CD14-positive monocyte (primary cell): ENCODE data around the gene RPS6KA3. TPM values are rescaled to one million over a fixed set of nuclear protein-coding genes. Genes with fewer than 3 reads are reported as not detected.
A peak's percentile ranks its signal among the peaks of the same experiment; 100 is the strongest.

Experiments used
- DNase-seq, 3 donors: peaks; one replicate each; pipeline ENCODE4 v3.0.0-alpha.2; 2011 to 2022
- H2AFZ ChIP-seq: 2 replicates; pipeline ENCODE4 v1.6.0; 2012; ENCODE audit warnings: mild to moderate bottlenecking, low read depth, low read length, inconsistent platforms; ENCODE audit not compliant: insufficient read depth, poor library complexity, severe bottlenecking
- H3K27ac ChIP-seq, 2 donors: 1 replicate in 1 of 2; 2 replicates in 1 of 2; pipeline ENCODE4 v1.5.1; 2012 to 2013; ENCODE audit warnings: low read length in 2 of 2, control low read depth in 1 of 2, inconsistent platforms in 1 of 2, low read depth in 1 of 2, mild to moderate bottlenecking in 1 of 2
- H3K27me3 ChIP-seq, 2 donors: one replicate each; pipeline versions ENCODE4 v1.6.0 to v1.6.1; 2011 to 2013; ENCODE audit warnings: low read length in 2 of 2; ENCODE audit not compliant: control insufficient read depth in 2 of 2, insufficient read depth in 2 of 2
- H3K36me3 ChIP-seq, 2 donors: replicated peaks in 1 of 2; 1 replicate in 1 of 2; 2 replicates in 1 of 2; pipeline versions ENCODE4 v1.5.1 to v1.6.1; 2012 to 2013; ENCODE audit warnings: low read length in 2 of 2, control low read depth in 1 of 2, inconsistent platforms in 1 of 2, mild to moderate bottlenecking in 1 of 2; ENCODE audit not compliant: insufficient read depth in 2 of 2, control insufficient read depth in 1 of 2
- H3K4me1 ChIP-seq, 2 donors: 1 replicate in 1 of 2; 2 replicates in 1 of 2; pipeline versions ENCODE4 v1.5.1 to v1.6.1; 2012 to 2013; ENCODE audit warnings: low read length in 2 of 2, control low read depth in 1 of 2, inconsistent platforms in 1 of 2, mild to moderate bottlenecking in 1 of 2, moderate library complexity in 1 of 2; ENCODE audit not compliant: insufficient read depth in 2 of 2, control insufficient read depth in 1 of 2
- H3K4me2 ChIP-seq: replicated peaks from 2 replicates; pipeline ENCODE3; 2012; ENCODE audit warnings: low read length, moderate library complexity, mild to moderate bottlenecking; ENCODE audit not compliant: poor library complexity, severe bottlenecking; ENCODE audit errors: extremely low read depth
- H3K4me3 ChIP-seq, 3 experiments: fragments of 200-600 bp in 1 of 3; sonication (generic) in 1 of 3; replicated peaks in 1 of 3; 1 replicate in 2 of 3; 2 replicates in 1 of 3; pipeline ENCODE4 v1.5.1; 2011 to 2013; ENCODE audit warnings: low read length in 3 of 3, mild to moderate bottlenecking in 3 of 3, control low read depth in 2 of 3, low read depth in 2 of 3, inconsistent platforms in 1 of 3, moderate library complexity in 1 of 3
- H3K79me2 ChIP-seq: 2 replicates; pipeline ENCODE4 v1.6.0; 2012; ENCODE audit warnings: mild to moderate bottlenecking, control low read depth, inconsistent platforms, low read length, moderate library complexity; ENCODE audit not compliant: insufficient read depth
- H3K9ac ChIP-seq: 2 replicates; pipeline ENCODE4 v1.6.0; 2017; ENCODE audit warnings: low read length, mild to moderate bottlenecking; ENCODE audit not compliant: insufficient read depth, poor library complexity, severe bottlenecking
- H3K9me3 ChIP-seq, 2 donors: replicated peaks in 1 of 2; 1 replicate in 1 of 2; 2 replicates in 1 of 2; pipeline versions ENCODE4 v1.5.1 to v1.6.1; 2012 to 2013; ENCODE audit warnings: low read length in 2 of 2, control low read depth in 1 of 2; ENCODE audit not compliant: control insufficient read depth in 1 of 2, insufficient read depth in 1 of 2
- H4K20me1 ChIP-seq: 2 replicates; pipeline ENCODE4 v1.6.0; 2012; ENCODE audit warnings: mild to moderate bottlenecking, low read length, control low read depth, moderate library complexity; ENCODE audit not compliant: insufficient read depth
- H3K27ac Mint-ChIP-seq, 7 donors: one replicate each; pipeline ENCODE4 v1.8.0; 2020; ENCODE audit warnings: mild to moderate bottlenecking in 7 of 7, mixed read lengths in 7 of 7, moderate library complexity in 6 of 7, inconsistent platforms in 2 of 7
- H3K27me3 Mint-ChIP-seq, 3 donors: one replicate each; pipeline ENCODE4 v1.8.0; 2021 to 2022; ENCODE audit warnings: low read depth in 3 of 3, mild to moderate bottlenecking in 3 of 3, mixed read lengths in 3 of 3, moderate library complexity in 3 of 3, inconsistent platforms in 1 of 3
- H3K36me3 Mint-ChIP-seq, 2 donors: one replicate each; pipeline ENCODE4 v1.8.0; 2020; ENCODE audit warnings: mixed read lengths in 2 of 2, inconsistent platforms in 1 of 2, mild to moderate bottlenecking in 1 of 2
- H3K4me1 Mint-ChIP-seq: one replicate; pipeline ENCODE4 v1.8.0; 2020; ENCODE audit warnings: mild to moderate bottlenecking, mixed read lengths
- H3K4me3 Mint-ChIP-seq, 2 donors: one replicate each; pipeline ENCODE4 v1.8.0; 2020; ENCODE audit warnings: mild to moderate bottlenecking in 2 of 2, mixed read lengths in 2 of 2, moderate library complexity in 1 of 2
- H3K9me3 Mint-ChIP-seq, 7 donors: one replicate each; pipeline ENCODE4 v1.8.0; 2020 to 2022; ENCODE audit warnings: mixed read lengths in 7 of 7, mild to moderate bottlenecking in 6 of 7, moderate library complexity in 6 of 7, inconsistent platforms in 2 of 7
- WGBS: methylation state at CpG from one replicate; pipeline ENCODE4 v1.1.5; 2013; ENCODE audit warnings: missing lambda C conversion rate; ENCODE audit not compliant: insufficient coverage; 5-methylcytosine and 5-hydroxymethylcytosine counted together
- intact Hi-C, 2 donors: fragments of 100-400 bp; cut with micrococcal nuclease; formaldehyde crosslinking; loops; one replicate each; pipeline versions ENCODE4 v1.15.0 to v1.15.1; 2023
- polyA plus RNA-seq, 3 donors: library from polyadenylated mRNA; depleted of rRNA in 1 of 3; unstranded in 2 of 3; stranded (reverse) in 1 of 3; fragments of 300-500 nt in 2 of 3; fragments of >200 nt in 1 of 3; fragmentation: Illumina TruSeq in 2 of 3; gene quantifications; 1 replicate in 2 of 3; 2 replicates in 1 of 3; pipeline ENCODE4 v1.2.3, GENCODE V29; 2012 to 2021
- TF ChIP-seq, protein P1 (sequence below): fragments of 200-600 bp; IDR thresholded peaks from one replicate; pipeline ENCODE4 v1.8.0; 2022; ENCODE audit warnings: antibody characterized with exemption, mild to moderate bottlenecking

Gene RPS6KA3
- polyA plus RNA-seq, 3 donors, result 14.6 to 28.2 (median 21.6) TPM

DNA sequence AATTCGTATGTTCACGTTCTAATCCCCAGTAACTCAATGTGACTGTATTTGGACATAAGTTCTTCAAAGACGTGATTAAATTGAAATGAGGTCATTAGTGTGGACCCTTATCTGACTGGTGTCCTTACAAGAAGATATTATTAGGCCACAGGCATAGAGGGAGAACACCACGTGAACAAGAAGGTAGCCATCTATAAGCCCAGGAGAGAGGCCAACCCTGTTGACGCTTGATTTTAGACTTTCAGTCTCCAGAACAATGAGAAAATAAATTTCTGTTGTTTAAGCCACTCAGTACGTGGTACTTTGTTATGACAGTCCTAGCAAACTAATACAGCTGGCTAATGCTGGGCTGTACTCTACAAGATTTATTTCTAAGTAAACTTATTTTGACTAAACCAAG lies 123.6 kb downstream of the RPS6KA3 start:
- Histone ChIP-seq H2AFZ (no peak overlapping the region), H3K4me2 (no peak overlapping the region)
- intact Hi-C loops, result no loop called here

DNA sequence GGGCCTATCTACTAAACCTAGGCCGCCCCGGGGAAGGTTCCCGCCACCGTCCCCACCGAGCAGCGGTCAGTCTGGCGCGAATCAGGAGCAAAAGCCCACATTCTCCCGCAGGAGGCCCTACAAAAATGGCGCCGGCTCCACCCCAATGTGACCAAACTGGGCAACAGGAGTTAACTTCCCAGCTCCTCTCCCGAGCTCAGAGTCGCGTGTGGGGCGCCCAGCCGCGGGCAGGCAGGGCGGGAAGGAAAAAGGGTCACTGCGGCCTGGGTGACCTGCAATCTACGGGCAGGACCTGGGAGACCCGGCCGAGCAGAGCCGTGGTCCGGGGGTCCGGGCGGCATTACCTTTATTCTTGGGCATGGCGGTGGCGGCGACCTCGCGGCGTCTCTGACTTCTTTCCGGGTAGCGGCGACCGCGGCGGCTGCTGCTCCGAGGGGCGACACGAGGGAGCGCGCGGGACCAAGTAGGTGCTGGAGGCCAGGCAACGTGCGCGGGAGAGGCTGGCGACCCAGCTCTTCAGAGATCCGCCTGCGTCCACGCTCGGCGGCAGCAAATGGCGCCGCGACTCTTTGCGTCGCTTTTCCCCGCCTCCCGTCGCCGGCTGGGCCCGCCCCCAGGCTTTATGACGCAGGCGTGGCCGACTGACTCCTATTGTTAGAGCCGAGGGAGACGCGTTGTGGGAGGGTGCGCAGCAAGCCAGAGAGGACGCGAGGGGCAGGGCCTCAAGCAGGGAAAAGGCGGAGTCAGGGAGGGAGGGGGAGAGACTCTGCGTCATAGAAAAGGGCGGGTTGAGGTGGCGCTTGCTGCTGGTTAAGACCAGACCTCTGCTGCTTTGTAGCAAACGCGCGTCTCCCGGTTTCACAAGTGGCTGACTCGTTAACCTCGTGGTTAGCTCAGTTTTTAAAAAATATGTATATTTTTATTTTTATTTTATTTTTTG lies 125.2 kb downstream of the RPS6KA3 start, which contains the start of gene EIF1AX:
Gene EIF1AX, minus strand, starts transcription at position 558 of the 940 bp plus-strand sequence. Its CDS starts 198 bp downstream, at position 360.
- peak within 1 kb of the TSS; percentile 86 to 91 for H3K4me3 Mint-ChIP-seq

More for the DNA sequence above, 123.6 kb downstream of the RPS6KA3 start:
- Histone ChIP-seq H3K9me3 (no peaks in the 10 kb centered on the region), H3K27me3 (peaks cover 0 to 4% of the 10 kb centered on the region in 2 donors), H3K36me3 (peaks cover 0 to 16% of the 10 kb centered on the region in 2 donors), H3K9ac (no peak overlapping the region), H3K79me2 (peaks cover 34% of the 10 kb centered on the region), H3K4me3 (no peak overlapping the region), H4K20me1 (peaks cover 17% of the 10 kb centered on the region), H3K27ac (no peak overlapping the region), H3K4me1 (peaks cover 30 to 52% of the 10 kb centered on the region in 2 donors)
- peaks cover 0 to 3% (median 0%) of the 10 kb centered on the region in 7 donors for H3K9me3 Mint-ChIP-seq
- WGBS, result no CpG with 5 or more reads among the region's 6 CpGs
- peaks cover 0 to 16% of the 10 kb centered on the region in 2 donors for H3K36me3 Mint-ChIP-seq
- TF ChIP-seq, protein P1, sequence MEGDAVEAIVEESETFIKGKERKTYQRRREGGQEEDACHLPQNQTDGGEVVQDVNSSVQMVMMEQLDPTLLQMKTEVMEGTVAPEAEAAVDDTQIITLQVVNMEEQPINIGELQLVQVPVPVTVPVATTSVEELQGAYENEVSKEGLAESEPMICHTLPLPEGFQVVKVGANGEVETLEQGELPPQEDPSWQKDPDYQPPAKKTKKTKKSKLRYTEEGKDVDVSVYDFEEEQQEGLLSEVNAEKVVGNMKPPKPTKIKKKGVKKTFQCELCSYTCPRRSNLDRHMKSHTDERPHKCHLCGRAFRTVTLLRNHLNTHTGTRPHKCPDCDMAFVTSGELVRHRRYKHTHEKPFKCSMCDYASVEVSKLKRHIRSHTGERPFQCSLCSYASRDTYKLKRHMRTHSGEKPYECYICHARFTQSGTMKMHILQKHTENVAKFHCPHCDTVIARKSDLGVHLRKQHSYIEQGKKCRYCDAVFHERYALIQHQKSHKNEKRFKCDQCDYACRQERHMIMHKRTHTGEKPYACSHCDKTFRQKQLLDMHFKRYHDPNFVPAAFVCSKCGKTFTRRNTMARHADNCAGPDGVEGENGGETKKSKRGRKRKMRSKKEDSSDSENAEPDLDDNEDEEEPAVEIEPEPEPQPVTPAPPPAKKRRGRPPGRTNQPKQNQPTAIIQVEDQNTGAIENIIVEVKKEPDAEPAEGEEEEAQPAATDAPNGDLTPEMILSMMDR, result no peak
- no peak overlapping the region for H3K4me3 Mint-ChIP-seq
- H3K27me3 Mint-ChIP-seq, result peaks cover 0 to 24% (median 0%) of the 10 kb centered on the region in 3 donors
- no peak for DNase-seq
- H3K4me1 Mint-ChIP-seq, result peaks cover 37% of the 10 kb centered on the region
- H3K27ac Mint-ChIP-seq, result peak overlapping the region in 5 of 7 donors; percentile 33 to 88 (median 78)

More for the DNA sequence above, 125.2 kb downstream of the RPS6KA3 start, which contains the start of gene EIF1AX:
- intact Hi-C loops, result no loop called here
- H3K27ac ChIP-seq, result peak within 1 kb of the TSS; percentile 85 to 92
- peak within 1 kb of the TSS; percentile 92 for H3K4me2 ChIP-seq
- H4K20me1 ChIP-seq, result peaks cover 17% of the 10 kb centered on the region
- H2AFZ ChIP-seq, result peak within 1 kb of the TSS; percentile 89
- peak; percentile 90 to 100 (median 96) for DNase-seq
- H3K4me1 Mint-ChIP-seq, result peaks cover 22% of the 10 kb centered on the region
- no peaks in the 10 kb centered on the region for H3K9me3 ChIP-seq
- peak within 1 kb of the TSS; percentile 91 for H3K9ac ChIP-seq
- peaks cover 19 to 36% of the 10 kb centered on the region in 2 donors for H3K4me1 ChIP-seq
- H3K36me3 Mint-ChIP-seq, result peaks cover 7 to 32% of the 10 kb centered on the region in 2 donors
- peak within 1 kb of the TSS; percentile 73 to 99 (median 94) for H3K4me3 ChIP-seq
- H3K9me3 Mint-ChIP-seq, result peaks cover 0 to 3% (median 0%) of the 10 kb centered on the region in 7 donors
- peaks cover 0 to 17% (median 0%) of the 10 kb centered on the region in 3 donors for H3K27me3 Mint-ChIP-seq
- peaks cover 6 to 31% of the 10 kb centered on the region in 2 donors for H3K36me3 ChIP-seq
- peaks cover 45% of the 10 kb centered on the region for H3K79me2 ChIP-seq
- WGBS, result under 1% methylated on average over 37 of the region's 82 CpGs
- H3K27me3 ChIP-seq, result no peaks in the 10 kb centered on the region
- H3K27ac Mint-ChIP-seq, result peak within 1 kb of the TSS; percentile 89 to 97 (median 96)
- TF ChIP-seq, protein P1, result no peak
